ENCODE measurements around the gene OMA1. TPM values are rescaled to one million over a fixed set of nuclear protein-coding genes. Genes with fewer than 3 reads are reported as not detected.

Gene OMA1
- total RNA-seq, 1 donor from 2014 or later = 17.7 TPM

- peaks cover 2% of the 10 kb centered on the region for H3K9me3 Mint-ChIP-seq
- H3K4me1 Mint-ChIP-seq = peaks cover 37% of the 10 kb centered on the region
- no peaks in the 10 kb centered on the region for H3K36me3 Mint-ChIP-seq
- no peaks in the 10 kb centered on the region for H3K27me3 Mint-ChIP-seq (ENCODE audit: low read depth)
- DNase-seq (ENCODE audit: low spot score in 2 of 2, unreplicated experiment in 2 of 2) = no peak
- H3K27ac Mint-ChIP-seq = no peak overlapping the region
- no peak overlapping the region for H3K4me3 Mint-ChIP-seq
- TF ChIP-seq, protein P1, sequence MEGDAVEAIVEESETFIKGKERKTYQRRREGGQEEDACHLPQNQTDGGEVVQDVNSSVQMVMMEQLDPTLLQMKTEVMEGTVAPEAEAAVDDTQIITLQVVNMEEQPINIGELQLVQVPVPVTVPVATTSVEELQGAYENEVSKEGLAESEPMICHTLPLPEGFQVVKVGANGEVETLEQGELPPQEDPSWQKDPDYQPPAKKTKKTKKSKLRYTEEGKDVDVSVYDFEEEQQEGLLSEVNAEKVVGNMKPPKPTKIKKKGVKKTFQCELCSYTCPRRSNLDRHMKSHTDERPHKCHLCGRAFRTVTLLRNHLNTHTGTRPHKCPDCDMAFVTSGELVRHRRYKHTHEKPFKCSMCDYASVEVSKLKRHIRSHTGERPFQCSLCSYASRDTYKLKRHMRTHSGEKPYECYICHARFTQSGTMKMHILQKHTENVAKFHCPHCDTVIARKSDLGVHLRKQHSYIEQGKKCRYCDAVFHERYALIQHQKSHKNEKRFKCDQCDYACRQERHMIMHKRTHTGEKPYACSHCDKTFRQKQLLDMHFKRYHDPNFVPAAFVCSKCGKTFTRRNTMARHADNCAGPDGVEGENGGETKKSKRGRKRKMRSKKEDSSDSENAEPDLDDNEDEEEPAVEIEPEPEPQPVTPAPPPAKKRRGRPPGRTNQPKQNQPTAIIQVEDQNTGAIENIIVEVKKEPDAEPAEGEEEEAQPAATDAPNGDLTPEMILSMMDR (IDR thresholded peaks at IDR 0.05; ENCODE audit: unreplicated experiment) = no peak
Observed at GRCh38 chr1:58588396-58588795, 41.9 kb upstream of the OMA1 start.

DNA sequence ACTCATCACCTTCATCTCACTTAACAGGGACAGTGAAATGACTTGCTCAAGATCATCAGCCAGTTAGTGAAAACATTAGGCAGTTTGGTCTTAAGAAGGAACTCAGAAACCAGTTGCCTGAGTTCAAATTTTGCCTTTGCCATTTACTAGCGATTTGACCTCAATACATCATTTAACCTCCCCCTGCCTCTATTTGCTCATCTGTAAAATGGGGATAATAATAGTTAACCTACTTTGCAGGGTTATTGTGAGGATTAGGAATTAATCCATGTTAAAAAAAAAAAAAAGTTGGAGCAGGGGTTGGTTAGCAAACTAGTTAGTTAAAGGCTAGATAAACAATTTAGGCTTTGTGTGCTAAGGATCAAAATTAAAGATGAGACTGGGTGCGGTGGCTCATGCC, 41.1 kb upstream of the OMA1 start:
- H3K27ac Mint-ChIP-seq = peak overlapping the region; percentile 33
- no peaks in the 10 kb centered on the region for H3K36me3 Mint-ChIP-seq
- H3K4me3 Mint-ChIP-seq = no peak overlapping the region
- H3K9me3 Mint-ChIP-seq = no peaks in the 10 kb centered on the region
- H3K4me1 Mint-ChIP-seq = peaks cover 33% of the 10 kb centered on the region
- H3K27me3 Mint-ChIP-seq (ENCODE audit: low read depth) = no peaks in the 10 kb centered on the region
- TF ChIP-seq, protein P1 (IDR thresholded peaks at IDR 0.05; ENCODE audit: unreplicated experiment) = no peak
- DNase-seq (ENCODE audit: low spot score in 2 of 2, unreplicated experiment in 2 of 2) = no peak

DNA sequence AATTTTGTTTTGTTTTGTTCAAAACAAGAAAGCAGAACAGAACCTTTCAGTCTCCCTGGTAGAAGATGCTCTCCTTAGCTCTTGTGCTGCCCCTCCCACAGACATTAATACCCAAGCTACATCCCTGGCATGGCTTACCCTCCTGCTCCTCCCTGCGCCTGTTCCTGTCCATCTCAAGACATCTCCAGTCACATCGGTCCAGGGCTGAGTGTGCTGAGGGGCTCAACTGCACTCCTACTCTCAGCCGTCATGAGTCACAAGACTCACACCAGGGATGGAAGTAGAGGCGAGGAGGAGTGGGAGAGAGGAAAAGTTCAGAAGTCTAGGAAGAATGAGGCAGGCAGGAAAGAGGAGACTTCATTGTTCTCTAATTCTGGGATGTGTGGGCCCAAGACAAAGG, 39.7 kb upstream of the OMA1 start:
- Mint-ChIP-seq H3K27me3 (ENCODE audit: low read depth) (no peaks in the 10 kb centered on the region), H3K36me3 (no peaks in the 10 kb centered on the region), H3K9me3 (no peaks in the 10 kb centered on the region), H3K4me1 (peaks cover 26% of the 10 kb centered on the region), H3K4me3 (no peak overlapping the region), H3K27ac (no peak overlapping the region)
- TF ChIP-seq, protein P1 (IDR thresholded peaks at IDR 0.05; ENCODE audit: unreplicated experiment) = no peak
- DNase-seq (ENCODE audit: low spot score in 2 of 2, unreplicated experiment in 2 of 2) = no peak

- no peak for DNase-seq (ENCODE audit: low spot score in 2 of 2, unreplicated experiment in 2 of 2)
- no peaks in the 10 kb centered on the region for H3K9me3 Mint-ChIP-seq
- TF ChIP-seq, protein P1 (IDR thresholded peaks at IDR 0.05; ENCODE audit: unreplicated experiment) = no peak
- no peaks in the 10 kb centered on the region for H3K27me3 Mint-ChIP-seq (ENCODE audit: low read depth)
- no peak overlapping the region for H3K4me3 Mint-ChIP-seq
- peaks cover 26% of the 10 kb centered on the region for H3K4me1 Mint-ChIP-seq
- peak overlapping the region; percentile 59 for H3K27ac Mint-ChIP-seq
- H3K36me3 Mint-ChIP-seq = no peaks in the 10 kb centered on the region
Observed at GRCh38 chr1:58585581-58586151, 39.1 kb upstream of the OMA1 start.

GRCh38 chr1:58585166-58585565, 38.6 kb upstream of the OMA1 start:
- TF ChIP-seq, protein P1 (IDR thresholded peaks at IDR 0.05; ENCODE audit: unreplicated experiment) = no peak
- no peak overlapping the region for H3K4me3 Mint-ChIP-seq
- DNase-seq (ENCODE audit: low spot score in 2 of 2, unreplicated experiment in 2 of 2) = no peak
- H3K9me3 Mint-ChIP-seq = no peaks in the 10 kb centered on the region
- no peaks in the 10 kb centered on the region for H3K27me3 Mint-ChIP-seq (ENCODE audit: low read depth)
- H3K27ac Mint-ChIP-seq = peak overlapping the region; percentile 59
- no peaks in the 10 kb centered on the region for H3K36me3 Mint-ChIP-seq
- H3K4me1 Mint-ChIP-seq = peaks cover 28% of the 10 kb centered on the region
